GM18508 (cell line): Measurements from ENCODE around the gene RGS6.

Experiments
- ATAC-seq: cut with Tn5 transposase; IDR thresholded peaks from one replicate; pipeline ENCODE4 v1.9.1; 2021; ENCODE audit warnings: moderate number of reproducible peaks; ENCODE audit not compliant: insufficient read depth, unreplicated experiment

Gene RGS6

GRCh38 chr14:72558721-72559120 is 626.5 kb downstream of the RGS6 start:
- ATAC-seq: no peak

- ATAC-seq: no peak
These were observed 627.0 kb downstream of the RGS6 start for GRCh38 chr14:72559202-72559601.

GRCh38 chr14:72559669-72560255 is 627.5 kb downstream of the RGS6 start:
- ATAC-seq: no peak

- no peak for ATAC-seq
These were observed 628.1 kb downstream of the RGS6 start for GRCh38 chr14:72560331-72560730.

- ATAC-seq: no peak
These were observed 628.8 kb downstream of the RGS6 start for GRCh38 chr14:72560889-72561493.

GRCh38 chr14:72562300-72562699 is 630.1 kb downstream of the RGS6 start:
- no peak for ATAC-seq

GRCh38 chr14:72563676-72564075 is 631.4 kb downstream of the RGS6 start:
- ATAC-seq: no peak

- ATAC-seq: no peak
These were observed 632.9 kb downstream of the RGS6 start for GRCh38 chr14:72565149-72565559.

- ATAC-seq: no peak
These were observed 633.7 kb downstream of the RGS6 start for GRCh38 chr14:72565917-72566316.

- ATAC-seq: no peak
These were observed 635.0 kb downstream of the RGS6 start for GRCh38 chr14:72567226-72567625.

GRCh38 chr14:72568296-72568992 is 636.2 kb downstream of the RGS6 start:
- no peak for ATAC-seq

GRCh38 chr14:72573725-72574417 is 641.6 kb downstream of the RGS6 start:
- ATAC-seq: no peak

- no peak for ATAC-seq
These were observed 642.5 kb downstream of the RGS6 start for GRCh38 chr14:72574715-72575114.

- ATAC-seq: no peak
These were observed 644.0 kb downstream of the RGS6 start for GRCh38 chr14:72576258-72576657.

GRCh38 chr14:72577521-72577920 is 645.3 kb downstream of the RGS6 start:
- no peak for ATAC-seq

- no peak for ATAC-seq
These were observed 646.3 kb downstream of the RGS6 start for GRCh38 chr14:72578514-72578913.

GRCh38 chr14:72582582-72582981 is 650.4 kb downstream of the RGS6 start:
- no peak for ATAC-seq

GRCh38 chr14:72583316-72584272 is 651.4 kb downstream of the RGS6 start:
- no peak for ATAC-seq

- no peak for ATAC-seq
These were observed 656.3 kb downstream of the RGS6 start for GRCh38 chr14:72588521-72588920.

- no peak for ATAC-seq
These were observed 657.4 kb downstream of the RGS6 start for GRCh38 chr14:72589652-72590051.
